HepG2 (cell line): ENCODE results near the gene SFR1. TPM values are rescaled to one million over a fixed set of nuclear protein-coding genes. Genes with fewer than 3 reads are reported as not detected.
A peak's percentile ranks its signal among the peaks of the same experiment; 100 is the strongest.

Experiments used
- FUBP1 ChIP-seq: sonication (generic); formaldehyde crosslinking; IDR thresholded peaks from 2 replicates; pipeline ENCODE4 v1.5.1; 2020; ENCODE audit warnings: missing genetic modification reagents, mild to moderate bottlenecking, borderline replicate concordance
- IKZF1 ChIP-seq: fragments of 450-650 bp; IDR thresholded peaks from 2 replicates; pipeline ENCODE4 v1.7.1; 2016
- IKZF5 ChIP-seq: IDR thresholded peaks from 2 replicates; pipeline ENCODE4 v1.6.1; 2018; ENCODE audit warnings: missing genetic modification reagents, mild to moderate bottlenecking, missing compliant biosample characterization
- NCOA5 ChIP-seq: sonication (generic); formaldehyde crosslinking; IDR thresholded peaks from 2 replicates; pipeline ENCODE4 v1.4.0; 2020; ENCODE audit warnings: missing genetic modification reagents
- NR2F6 ChIP-seq, 2 experiments: IDR thresholded peaks; 2 replicates each; pipeline ENCODE4 v1.6.1; 2016; ENCODE audit warnings: antibody characterized with exemption in 1 of 2, mild to moderate bottlenecking in 1 of 2
- PHF8 ChIP-seq: sonication (generic); formaldehyde crosslinking; IDR thresholded peaks from 2 replicates; pipeline ENCODE4 v1.5.0; 2020; ENCODE audit warnings: missing genetic modification reagents
- ZBTB10 ChIP-seq: sonication (generic); formaldehyde crosslinking; IDR thresholded peaks from 2 replicates; pipeline ENCODE4 v1.4.0; 2020; ENCODE audit warnings: missing genetic modification reagents, borderline replicate concordance
- ZBTB4 ChIP-seq: sonication (generic); formaldehyde crosslinking; IDR thresholded peaks from 2 replicates; pipeline ENCODE4 v1.4.0; 2020; ENCODE audit warnings: missing genetic modification reagents, mild to moderate bottlenecking, borderline replicate concordance
- ZNF12 ChIP-seq: sonication (generic); formaldehyde crosslinking; IDR thresholded peaks from 2 replicates; pipeline ENCODE4 v1.5.0; 2020; ENCODE audit warnings: missing genetic modification reagents
- ZNF205 ChIP-seq: IDR thresholded peaks from 2 replicates; pipeline ENCODE4 v1.6.1; 2018; ENCODE audit warnings: missing biosample characterization, missing genetic modification reagents
- ZNF24 ChIP-seq: fragments of 450-650 bp; IDR thresholded peaks from 2 replicates; pipeline ENCODE4 v1.6.1; 2017; ENCODE audit warnings: antibody characterized with exemption, mild to moderate bottlenecking
- ZNF282 ChIP-seq: fragments of 450-650 bp; IDR thresholded peaks from 2 replicates; pipeline ENCODE4 v1.6.1; 2018; ENCODE audit not compliant: partially characterized antibody
- ZNF317 ChIP-seq: sonication (generic); formaldehyde crosslinking; IDR thresholded peaks from 2 replicates; pipeline ENCODE4 v1.5.0; 2020; ENCODE audit warnings: mild to moderate bottlenecking, missing genetic modification reagents
- ZNF543 ChIP-seq: sonication (generic); formaldehyde crosslinking; IDR thresholded peaks from 2 replicates; pipeline ENCODE4 v1.4.0; 2020; ENCODE audit warnings: mild to moderate bottlenecking, missing genetic modification reagents
- ZNF552 ChIP-seq: sonication (generic); formaldehyde crosslinking; IDR thresholded peaks from 2 replicates; pipeline ENCODE4 v1.9.0; 2022; ENCODE audit warnings: missing genetic modification reagents, mild to moderate bottlenecking, borderline replicate concordance
- ZNF557 ChIP-seq: sonication (generic); formaldehyde crosslinking; IDR thresholded peaks from 2 replicates; pipeline ENCODE4 v1.4.0; 2020; ENCODE audit warnings: missing genetic modification reagents
- ZNF572 ChIP-seq: sonication (generic); formaldehyde crosslinking; IDR thresholded peaks from 2 replicates; pipeline ENCODE4 v1.5.1; 2020; ENCODE audit warnings: mild to moderate bottlenecking, missing genetic modification reagents
- ZNF619 ChIP-seq: sonication (generic); formaldehyde crosslinking; IDR thresholded peaks from 2 replicates; pipeline ENCODE4 v1.4.0; 2020; ENCODE audit warnings: mild to moderate bottlenecking, missing genetic modification reagents
- ZNF644 ChIP-seq: IDR thresholded peaks from 2 replicates; pipeline ENCODE4 v1.6.1; 2016; ENCODE audit warnings: low read depth
- ZNF746 ChIP-seq: sonication (generic); formaldehyde crosslinking; IDR thresholded peaks from 2 replicates; pipeline ENCODE4 v1.8.0; 2022; ENCODE audit warnings: mild to moderate bottlenecking, missing genetic modification reagents
- ZNF788 ChIP-seq: sonication (generic); formaldehyde crosslinking; IDR thresholded peaks from 2 replicates; pipeline ENCODE4 v1.5.0; 2020; ENCODE audit warnings: mild to moderate bottlenecking, missing genetic modification reagents, borderline replicate concordance
- ZSCAN21 ChIP-seq: sonication (generic); formaldehyde crosslinking; IDR thresholded peaks from 2 replicates; pipeline ENCODE4 v1.8.0; 2022; ENCODE audit warnings: mild to moderate bottlenecking, missing genetic modification reagents, moderate library complexity, borderline replicate concordance
- ZSCAN25 ChIP-seq: sonication (generic); formaldehyde crosslinking; IDR thresholded peaks from 2 replicates; pipeline ENCODE4 v1.8.0; 2022; ENCODE audit warnings: mild to moderate bottlenecking, missing genetic modification reagents
- polyA plus RNA-seq, 8 experiments: library from polyadenylated mRNA; depleted of rRNA in 3 of 8; stranded (reverse) in 7 of 8; unstranded in 1 of 8; fragments of >200 nt; fragmentation: Illumina TruSeq in 4 of 8; extraction: Trizol in 4 of 8; gene quantifications; 2 replicates each; pipeline versions ENCODE4 v1.2.1 to v1.2.3, GENCODE V29; 2011 to 2016; ENCODE audit warnings: low read depth in 4 of 8, missing spikeins in 1 of 8, mixed read lengths in 1 of 8; ENCODE audit not compliant: insufficient read depth in 1 of 8
- total RNA-seq, 5 experiments: library from RNA; depleted of rRNA; stranded (reverse); fragments of >200 nt; fragmentation: Illumina TruSeq; extraction: Trizol; gene quantifications; 2 replicates each; pipeline ENCODE4 v1.2.3, GENCODE V29; 2016; ENCODE audit warnings: low read depth in 1 of 5

The SFR1 gene
- total and polyA plus RNA-seq, 2 of the 13 experiments (the other 11 are each of a cell fraction or from before 2014, with no cell fraction given): 2.2 to 6.1 TPM

GRCh38 chr10:104120903-104121484, 977 bp upstream of the SFR1 start (continued):
- no peak for TF ChIP-seq ZNF557 (CRISPR knock-in tag)
- TF ChIP-seq ZNF788 (CRISPR knock-in tag): 0 out of 2 replicates have a peak, but pooled peaks have one; percentile 11
- no peak for TF ChIP-seq ZNF746 (CRISPR knock-in tag)
- TF ChIP-seq ZNF644 (CRISPR knock-in tag): peak; percentile 31; the same call in 1 of the 2 replicates
- no peak for TF ChIP-seq ZSCAN25 (CRISPR knock-in tag)
- no peak for TF ChIP-seq ZBTB10 (CRISPR knock-in tag)
- TF ChIP-seq ZBTB4: no peak
- TF ChIP-seq IKZF5 (CRISPR knock-in tag): no peak
- TF ChIP-seq PHF8: 0 out of 2 replicates have a peak, but pooled peaks have one; percentile 26
- TF ChIP-seq ZNF317 (CRISPR knock-in tag): 0 out of 2 replicates have a peak, but pooled peaks have one; percentile 29
- no peak for TF ChIP-seq ZNF282
- no peak for TF ChIP-seq ZNF543 (CRISPR knock-in tag)
- no peak for TF ChIP-seq ZNF205
- no peak for TF ChIP-seq ZNF24
- no peak for TF ChIP-seq ZNF552
- no peak for TF ChIP-seq ZNF572 (CRISPR knock-in tag)
- TF ChIP-seq FUBP1 (CRISPR knock-in tag): no peak
- TF ChIP-seq ZSCAN21: no peak
- TF ChIP-seq NR2F6 (IDR thresholded peaks at IDR 0.05): no peak
- no peak for TF ChIP-seq NR2F6 (CRISPR knock-in tag; IDR thresholded peaks at IDR 0.05)
- no peak for TF ChIP-seq ZNF619 (CRISPR knock-in tag)
- TF ChIP-seq NCOA5: no peak
- TF ChIP-seq ZNF12: no peak
- TF ChIP-seq IKZF1: no peak
